ENCODE measurements around the gene AKT2. TPM values are rescaled to one million over a fixed set of nuclear protein-coding genes. Genes with fewer than 3 reads are reported as not detected.

AKT2 gene
- total and polyA plus RNA-seq, 10 of the 15 experiments (the other 5 are each of a cell fraction or from before 2014, with no cell fraction given): 1.0 to 185 (median 71.5) TPM

DNA sequence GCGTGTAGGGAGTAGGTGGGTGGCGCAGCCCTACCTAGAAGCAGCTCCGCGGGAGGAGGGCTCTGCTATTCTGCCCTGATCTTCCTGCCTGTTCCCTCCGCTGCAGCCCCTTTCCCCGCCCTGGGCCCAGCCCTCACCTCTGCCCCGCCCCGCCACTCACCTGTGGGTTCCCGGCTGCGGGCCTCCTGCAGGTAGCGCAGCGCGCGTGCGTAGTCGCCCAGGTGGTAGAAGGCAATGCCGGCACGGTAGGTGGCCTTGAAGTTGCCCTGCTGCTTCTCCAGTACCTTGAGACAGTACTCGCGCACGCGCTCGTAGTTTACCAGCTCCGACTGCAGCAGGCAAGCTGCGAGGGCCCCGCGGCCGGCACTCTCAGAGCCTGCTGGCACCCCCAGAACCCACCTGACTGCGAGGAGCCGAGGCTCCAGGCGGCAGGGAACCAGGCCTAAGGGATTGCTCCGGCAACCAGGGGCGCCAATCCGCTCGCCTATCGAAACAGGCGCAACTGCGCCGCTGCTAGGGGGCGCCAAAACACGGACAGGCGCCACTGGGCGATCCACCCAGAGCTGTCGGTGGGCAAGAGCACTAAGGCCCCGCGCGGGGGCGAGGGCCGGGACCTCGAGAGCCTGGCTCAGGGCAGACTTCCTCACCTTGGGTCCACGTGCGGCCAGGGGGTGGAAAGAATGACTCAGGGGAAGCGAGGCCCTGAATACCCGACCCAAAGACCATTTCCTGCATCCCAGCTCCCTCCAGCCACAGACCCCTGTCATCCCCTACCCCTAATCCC is 67.9 kb downstream of the AKT2 start:
- WGBS (ENCODE audit: insufficient coverage, insufficient replicate concordance, low lambda C conversion rate, missing lambda C conversion rate): 59% methylated on average over 53 of the region's 54 CpGs
- Histone ChIP-seq H3K4me3 (no peak overlapping the region), H2AFZ (ENCODE audit: control insufficient read depth, low read depth, low read length) (no peak overlapping the region), H3K9ac (ENCODE audit: control insufficient read depth, insufficient read depth, low read length) (no peak overlapping the region), H3K27ac (ENCODE audit: control insufficient read depth, insufficient read depth) (no peak overlapping the region), H3K36me3 (ENCODE audit: control insufficient read depth in 2 of 2, insufficient read depth in 2 of 2, low read length in 1 of 2) (no peaks in the 10 kb centered on the region), H3K79me2 (ENCODE audit: control insufficient read depth, insufficient read depth, low read length) (no peaks in the 10 kb centered on the region), H3K4me2 (ENCODE audit: control insufficient read depth, insufficient read depth) (no peak overlapping the region), H3K27me3 (replicated peaks in 1 of 2; ENCODE audit: control insufficient read depth in 2 of 2, insufficient read depth in 2 of 2, low read length in 1 of 2) (peaks cover 0 to 6% of the 10 kb centered on the region in 2 experiments), H3K9me3 (replicated peaks; ENCODE audit: control insufficient read depth, insufficient read depth, low read length) (peaks cover under 1% of the 10 kb centered on the region; the same call in 1 of the 3 replicates), H4K20me1 (ENCODE audit: control insufficient read depth, insufficient read depth) (no peaks in the 10 kb centered on the region), H3K4me1 (ENCODE audit: control insufficient read depth, insufficient read depth, low read length) (no peaks in the 10 kb centered on the region)
- no peak for FAIRE-seq
- DNase-seq (ENCODE audit: low read depth, low spot score): no peak
- no TSS peak for BruUV-seq (replicated peaks)
- ChIA-PET POLR2A (no interaction called here), SMC1A (ENCODE audit: uncharacterized antibody, unreplicated experiment) (no interaction called here), RAD21 (ENCODE audit: unreplicated experiment) (no interaction called here), CTCF (interaction anchor here (0.8 kb wide), 1 partner anchor 77 kb away, joined by 5 read pairs; no protein-coding TSS in a partner anchor)
- TF ChIP-seq PML (IDR thresholded peaks at IDR 0.05; ENCODE audit: low read length): no peak
- TF ChIP-seq, protein P1, sequence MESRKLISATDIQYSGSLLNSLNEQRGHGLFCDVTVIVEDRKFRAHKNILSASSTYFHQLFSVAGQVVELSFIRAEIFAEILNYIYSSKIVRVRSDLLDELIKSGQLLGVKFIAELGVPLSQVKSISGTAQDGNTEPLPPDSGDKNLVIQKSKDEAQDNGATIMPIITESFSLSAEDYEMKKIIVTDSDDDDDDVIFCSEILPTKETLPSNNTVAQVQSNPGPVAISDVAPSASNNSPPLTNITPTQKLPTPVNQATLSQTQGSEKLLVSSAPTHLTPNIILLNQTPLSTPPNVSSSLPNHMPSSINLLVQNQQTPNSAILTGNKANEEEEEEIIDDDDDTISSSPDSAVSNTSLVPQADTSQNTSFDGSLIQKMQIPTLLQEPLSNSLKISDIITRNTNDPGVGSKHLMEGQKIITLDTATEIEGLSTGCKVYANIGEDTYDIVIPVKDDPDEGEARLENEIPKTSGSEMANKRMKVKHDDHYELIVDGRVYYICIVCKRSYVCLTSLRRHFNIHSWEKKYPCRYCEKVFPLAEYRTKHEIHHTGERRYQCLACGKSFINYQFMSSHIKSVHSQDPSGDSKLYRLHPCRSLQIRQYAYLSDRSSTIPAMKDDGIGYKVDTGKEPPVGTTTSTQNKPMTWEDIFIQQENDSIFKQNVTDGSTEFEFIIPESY (IDR thresholded peaks at IDR 0.05): peak; percentile 68; the same call in 1 of the 2 replicates
- no peak for TF ChIP-seq TARDBP (IDR thresholded peaks at IDR 0.05; ENCODE audit: borderline replicate concordance)
- TF ChIP-seq, protein P2, sequence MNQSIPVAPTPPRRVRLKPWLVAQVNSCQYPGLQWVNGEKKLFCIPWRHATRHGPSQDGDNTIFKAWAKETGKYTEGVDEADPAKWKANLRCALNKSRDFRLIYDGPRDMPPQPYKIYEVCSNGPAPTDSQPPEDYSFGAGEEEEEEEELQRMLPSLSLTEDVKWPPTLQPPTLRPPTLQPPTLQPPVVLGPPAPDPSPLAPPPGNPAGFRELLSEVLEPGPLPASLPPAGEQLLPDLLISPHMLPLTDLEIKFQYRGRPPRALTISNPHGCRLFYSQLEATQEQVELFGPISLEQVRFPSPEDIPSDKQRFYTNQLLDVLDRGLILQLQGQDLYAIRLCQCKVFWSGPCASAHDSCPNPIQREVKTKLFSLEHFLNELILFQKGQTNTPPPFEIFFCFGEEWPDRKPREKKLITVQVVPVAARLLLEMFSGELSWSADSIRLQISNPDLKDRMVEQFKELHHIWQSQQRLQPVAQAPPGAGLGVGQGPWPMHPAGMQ (IDR thresholded peaks at IDR 0.05; ENCODE audit: borderline replicate concordance): no peak
- no peak for TF ChIP-seq NFYA (IDR thresholded peaks at IDR 0.05; ENCODE audit: borderline replicate concordance, low read depth, low read length)
- TF ChIP-seq, protein P3, sequence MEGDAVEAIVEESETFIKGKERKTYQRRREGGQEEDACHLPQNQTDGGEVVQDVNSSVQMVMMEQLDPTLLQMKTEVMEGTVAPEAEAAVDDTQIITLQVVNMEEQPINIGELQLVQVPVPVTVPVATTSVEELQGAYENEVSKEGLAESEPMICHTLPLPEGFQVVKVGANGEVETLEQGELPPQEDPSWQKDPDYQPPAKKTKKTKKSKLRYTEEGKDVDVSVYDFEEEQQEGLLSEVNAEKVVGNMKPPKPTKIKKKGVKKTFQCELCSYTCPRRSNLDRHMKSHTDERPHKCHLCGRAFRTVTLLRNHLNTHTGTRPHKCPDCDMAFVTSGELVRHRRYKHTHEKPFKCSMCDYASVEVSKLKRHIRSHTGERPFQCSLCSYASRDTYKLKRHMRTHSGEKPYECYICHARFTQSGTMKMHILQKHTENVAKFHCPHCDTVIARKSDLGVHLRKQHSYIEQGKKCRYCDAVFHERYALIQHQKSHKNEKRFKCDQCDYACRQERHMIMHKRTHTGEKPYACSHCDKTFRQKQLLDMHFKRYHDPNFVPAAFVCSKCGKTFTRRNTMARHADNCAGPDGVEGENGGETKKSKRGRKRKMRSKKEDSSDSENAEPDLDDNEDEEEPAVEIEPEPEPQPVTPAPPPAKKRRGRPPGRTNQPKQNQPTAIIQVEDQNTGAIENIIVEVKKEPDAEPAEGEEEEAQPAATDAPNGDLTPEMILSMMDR (IDR thresholded peaks at IDR 0.05 in 2 of 3, conservative IDR thresholded peaks at IDR 0.05 in 1 of 3; ENCODE audit: control insufficient read depth in 2 of 3, extremely low read depth in 1 of 3, insufficient read depth in 1 of 3, low read depth in 3 of 3, low read length in 3 of 3): peak; percentile 8 to 22 (median 15); a peak in 2 of 6 replicates
- no peak for TF ChIP-seq RUNX3 (IDR thresholded peaks at IDR 0.05; ENCODE audit: low read length)
- no peak for TF ChIP-seq SRF (IDR thresholded peaks at IDR 0.05; ENCODE audit: low read depth in 2 of 2, low read length in 2 of 2)
- TF ChIP-seq, protein P4, sequence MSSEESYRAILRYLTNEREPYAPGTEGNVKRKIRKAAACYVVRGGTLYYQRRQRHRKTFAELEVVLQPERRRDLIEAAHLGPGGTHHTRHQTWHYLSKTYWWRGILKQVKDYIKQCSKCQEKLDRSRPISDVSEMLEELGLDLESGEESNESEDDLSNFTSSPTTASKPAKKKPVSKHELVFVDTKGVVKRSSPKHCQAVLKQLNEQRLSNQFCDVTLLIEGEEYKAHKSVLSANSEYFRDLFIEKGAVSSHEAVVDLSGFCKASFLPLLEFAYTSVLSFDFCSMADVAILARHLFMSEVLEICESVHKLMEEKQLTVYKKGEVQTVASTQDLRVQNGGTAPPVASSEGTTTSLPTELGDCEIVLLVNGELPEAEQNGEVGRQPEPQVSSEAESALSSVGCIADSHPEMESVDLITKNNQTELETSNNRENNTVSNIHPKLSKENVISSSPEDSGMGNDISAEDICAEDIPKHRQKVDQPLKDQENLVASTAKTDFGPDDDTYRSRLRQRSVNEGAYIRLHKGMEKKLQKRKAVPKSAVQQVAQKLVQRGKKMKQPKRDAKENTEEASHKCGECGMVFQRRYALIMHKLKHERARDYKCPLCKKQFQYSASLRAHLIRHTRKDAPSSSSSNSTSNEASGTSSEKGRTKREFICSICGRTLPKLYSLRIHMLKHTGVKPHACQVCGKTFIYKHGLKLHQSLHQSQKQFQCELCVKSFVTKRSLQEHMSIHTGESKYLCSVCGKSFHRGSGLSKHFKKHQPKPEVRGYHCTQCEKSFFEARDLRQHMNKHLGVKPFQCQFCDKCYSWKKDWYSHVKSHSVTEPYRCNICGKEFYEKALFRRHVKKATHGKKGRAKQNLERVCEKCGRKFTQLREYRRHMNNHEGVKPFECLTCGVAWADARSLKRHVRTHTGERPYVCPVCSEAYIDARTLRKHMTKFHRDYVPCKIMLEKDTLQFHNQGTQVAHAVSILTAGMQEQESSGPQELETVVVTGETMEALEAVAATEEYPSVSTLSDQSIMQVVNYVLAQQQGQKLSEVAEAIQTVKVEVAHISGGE (CRISPR knock-in tag; IDR thresholded peaks at IDR 0.05): no peak
- ATAC-seq: no peak
- intact Hi-C loops (cut with micrococcal nuclease; ENCODE audit: unreplicated experiment) (no loop called here), in situ Hi-C loops (cut with MboI) (no loop called here)

Measured in GM12878 (cell line).